Measurements from ENCODE around the gene GRIA1. TPM values are rescaled to one million over a fixed set of nuclear protein-coding genes. Genes with fewer than 3 reads are reported as not detected.

GRIA1 gene
- total and polyA plus RNA-seq, 10 of the 15 experiments (the other 5 are each of a cell fraction or from before 2014, with no cell fraction given): 0.04 to 0.18 (median 0.04) TPM; not detected in 7

DNA sequence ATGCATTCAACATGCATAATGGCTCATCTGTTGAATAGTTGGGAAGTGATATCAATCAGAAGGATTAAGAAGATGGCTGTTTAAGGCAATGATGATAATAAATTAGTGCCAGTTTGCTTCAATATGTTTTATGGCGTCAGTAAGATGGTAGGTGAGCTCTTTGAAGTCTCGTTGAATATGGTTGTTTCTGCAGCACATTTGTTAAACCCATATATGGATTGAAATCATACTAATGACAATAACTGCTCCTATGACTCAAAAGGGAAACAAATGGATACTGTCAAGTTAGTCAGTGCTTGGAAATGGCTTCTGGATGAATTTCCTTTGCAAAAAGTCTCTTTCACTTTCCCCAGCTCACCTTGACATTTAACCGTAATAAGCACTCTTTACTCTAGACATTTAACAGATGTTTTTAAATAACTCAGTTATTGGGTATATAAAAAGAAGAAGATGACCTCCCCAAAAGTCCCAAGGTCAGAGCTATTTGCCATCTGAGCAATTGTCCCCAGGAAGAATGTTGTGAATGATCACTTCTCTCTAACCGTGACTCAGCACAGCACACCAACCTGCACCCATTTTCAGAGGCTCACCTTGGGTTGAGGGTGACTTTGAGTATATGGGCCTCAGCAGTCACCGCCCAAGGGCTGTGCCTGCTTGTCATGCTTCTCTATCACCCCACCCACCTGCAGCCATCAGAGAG, 133.4 kb downstream of the GRIA1 start (continued):
- TF ChIP-seq, protein P1, sequence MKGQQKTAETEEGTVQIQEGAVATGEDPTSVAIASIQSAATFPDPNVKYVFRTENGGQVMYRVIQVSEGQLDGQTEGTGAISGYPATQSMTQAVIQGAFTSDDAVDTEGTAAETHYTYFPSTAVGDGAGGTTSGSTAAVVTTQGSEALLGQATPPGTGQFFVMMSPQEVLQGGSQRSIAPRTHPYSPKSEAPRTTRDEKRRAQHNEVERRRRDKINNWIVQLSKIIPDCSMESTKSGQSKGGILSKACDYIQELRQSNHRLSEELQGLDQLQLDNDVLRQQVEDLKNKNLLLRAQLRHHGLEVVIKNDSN (IDR thresholded peaks at IDR 0.05; ENCODE audit: borderline replicate concordance, extremely low read length, insufficient read depth, low read depth, low read length): no peak
- TF ChIP-seq, protein P2, sequence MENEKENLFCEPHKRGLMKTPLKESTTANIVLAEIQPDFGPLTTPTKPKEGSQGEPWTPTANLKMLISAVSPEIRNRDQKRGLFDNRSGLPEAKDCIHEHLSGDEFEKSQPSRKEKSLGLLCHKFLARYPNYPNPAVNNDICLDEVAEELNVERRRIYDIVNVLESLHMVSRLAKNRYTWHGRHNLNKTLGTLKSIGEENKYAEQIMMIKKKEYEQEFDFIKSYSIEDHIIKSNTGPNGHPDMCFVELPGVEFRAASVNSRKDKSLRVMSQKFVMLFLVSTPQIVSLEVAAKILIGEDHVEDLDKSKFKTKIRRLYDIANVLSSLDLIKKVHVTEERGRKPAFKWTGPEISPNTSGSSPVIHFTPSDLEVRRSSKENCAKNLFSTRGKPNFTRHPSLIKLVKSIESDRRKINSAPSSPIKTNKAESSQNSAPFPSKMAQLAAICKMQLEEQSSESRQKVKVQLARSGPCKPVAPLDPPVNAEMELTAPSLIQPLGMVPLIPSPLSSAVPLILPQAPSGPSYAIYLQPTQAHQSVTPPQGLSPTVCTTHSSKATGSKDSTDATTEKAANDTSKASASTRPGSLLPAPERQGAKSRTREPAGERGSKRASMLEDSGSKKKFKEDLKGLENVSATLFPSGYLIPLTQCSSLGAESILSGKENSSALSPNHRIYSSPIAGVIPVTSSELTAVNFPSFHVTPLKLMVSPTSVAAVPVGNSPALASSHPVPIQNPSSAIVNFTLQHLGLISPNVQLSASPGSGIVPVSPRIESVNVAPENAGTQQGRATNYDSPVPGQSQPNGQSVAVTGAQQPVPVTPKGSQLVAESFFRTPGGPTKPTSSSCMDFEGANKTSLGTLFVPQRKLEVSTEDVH (IDR thresholded peaks at IDR 0.05; ENCODE audit: low read depth, partially characterized antibody): no peak
- TF ChIP-seq, protein P3, sequence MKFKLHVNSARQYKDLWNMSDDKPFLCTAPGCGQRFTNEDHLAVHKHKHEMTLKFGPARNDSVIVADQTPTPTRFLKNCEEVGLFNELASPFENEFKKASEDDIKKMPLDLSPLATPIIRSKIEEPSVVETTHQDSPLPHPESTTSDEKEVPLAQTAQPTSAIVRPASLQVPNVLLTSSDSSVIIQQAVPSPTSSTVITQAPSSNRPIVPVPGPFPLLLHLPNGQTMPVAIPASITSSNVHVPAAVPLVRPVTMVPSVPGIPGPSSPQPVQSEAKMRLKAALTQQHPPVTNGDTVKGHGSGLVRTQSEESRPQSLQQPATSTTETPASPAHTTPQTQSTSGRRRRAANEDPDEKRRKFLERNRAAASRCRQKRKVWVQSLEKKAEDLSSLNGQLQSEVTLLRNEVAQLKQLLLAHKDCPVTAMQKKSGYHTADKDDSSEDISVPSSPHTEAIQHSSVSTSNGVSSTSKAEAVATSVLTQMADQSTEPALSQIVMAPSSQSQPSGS (IDR thresholded peaks at IDR 0.05; ENCODE audit: low read length): no peak
- TF ChIP-seq ESRRA (IDR thresholded peaks at IDR 0.05; ENCODE audit: low read length) (no peak), ZNF207 (IDR thresholded peaks at IDR 0.05; ENCODE audit: borderline replicate concordance) (no peak), TCF3 (IDR thresholded peaks at IDR 0.05; ENCODE audit: borderline replicate concordance, insufficient read depth, low read depth, low read length) (no peak), PML (IDR thresholded peaks at IDR 0.05; ENCODE audit: low read length) (no peak), ZNF622 (IDR thresholded peaks at IDR 0.05) (no peak), BMI1 (IDR thresholded peaks at IDR 0.05; ENCODE audit: borderline replicate concordance) (no peak)
- TF ChIP-seq, protein P4, sequence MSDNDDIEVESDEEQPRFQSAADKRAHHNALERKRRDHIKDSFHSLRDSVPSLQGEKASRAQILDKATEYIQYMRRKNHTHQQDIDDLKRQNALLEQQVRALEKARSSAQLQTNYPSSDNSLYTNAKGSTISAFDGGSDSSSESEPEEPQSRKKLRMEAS (IDR thresholded peaks at IDR 0.05; ENCODE audit: low read depth, low read length): no peak

Data from GM12878 (cell line).